H9 (cell line): ENCODE measurements around the gene CHN2. TPM values are rescaled to one million over a fixed set of nuclear protein-coding genes. Genes with fewer than 3 reads are reported as not detected.

Experiments
- DNase-seq: peaks from one replicate; pipeline ENCODE4 v3.0.0-alpha.2; 2017
- H2AFZ ChIP-seq: one replicate; pipeline ENCODE4 v1.6.1; 2013; ENCODE audit warnings: mild to moderate bottlenecking, low read length, control low read depth, moderate library complexity
- H2AK5ac ChIP-seq: 2 replicates; pipeline ENCODE4 v1.6.1; 2013; ENCODE audit warnings: low read length, control low read depth, mixed read lengths; ENCODE audit not compliant: insufficient read length
- H2BK120ac ChIP-seq: one replicate; pipeline ENCODE4 v1.6.1; 2013; ENCODE audit warnings: low read depth, mild to moderate bottlenecking, low read length, control low read depth, inconsistent platforms; ENCODE audit not compliant: poor library complexity, severe bottlenecking
- H2BK12ac ChIP-seq: 2 replicates; pipeline ENCODE4 v1.6.1; 2013; ENCODE audit warnings: low read length, control low read depth, mixed read lengths, low read depth; ENCODE audit not compliant: insufficient read length
- H2BK15ac ChIP-seq: 2 replicates; pipeline ENCODE4 v1.6.1; 2013; ENCODE audit warnings: low read depth, low read length, control low read depth
- H2BK20ac ChIP-seq: one replicate; pipeline ENCODE4 v1.6.1; 2013; ENCODE audit warnings: low read depth, mild to moderate bottlenecking, low read length, control low read depth, inconsistent platforms; ENCODE audit not compliant: poor library complexity, severe bottlenecking
- H2BK5ac ChIP-seq: 2 replicates; pipeline ENCODE4 v1.6.1; 2013; ENCODE audit warnings: low read length, control low read depth, mixed read lengths; ENCODE audit not compliant: insufficient read length
- H3K14ac ChIP-seq: 2 replicates; pipeline ENCODE4 v1.6.1; 2013; ENCODE audit warnings: low read length, control low read depth; ENCODE audit not compliant: insufficient read depth
- H3K18ac ChIP-seq: 2 replicates; pipeline ENCODE4 v1.6.1; 2013; ENCODE audit warnings: low read depth, mild to moderate bottlenecking, mixed read lengths, low read length, control low read depth; ENCODE audit not compliant: insufficient read length
- H3K23ac ChIP-seq: 2 replicates; pipeline ENCODE4 v1.6.1; 2013; ENCODE audit warnings: low read length, control low read depth, mixed read lengths, low read depth; ENCODE audit not compliant: insufficient read length
- H3K23me2 ChIP-seq: 2 replicates; pipeline ENCODE4 v1.6.1; 2013; ENCODE audit warnings: low read depth, mild to moderate bottlenecking, mixed read lengths, low read length, control low read depth; ENCODE audit not compliant: insufficient read length, poor library complexity, severe bottlenecking
- H3K27ac ChIP-seq: 2 replicates; pipeline ENCODE4 v1.5.1; 2013; ENCODE audit warnings: low read length, control low read depth, mixed read lengths, low read depth; ENCODE audit not compliant: insufficient read length
- H3K27me3 ChIP-seq: 2 replicates; pipeline ENCODE4 v1.6.1; 2013; ENCODE audit warnings: low read length, control low read depth, inconsistent platforms; ENCODE audit not compliant: insufficient read depth
- H3K4ac ChIP-seq: 2 replicates; pipeline ENCODE4 v1.6.1; 2013; ENCODE audit warnings: low read depth, mild to moderate bottlenecking, control low read depth, inconsistent platforms, low read length, moderate library complexity
- H3K4me1 ChIP-seq: 2 replicates; pipeline ENCODE4 v1.6.1; 2013; ENCODE audit warnings: low read length, control low read depth, inconsistent platforms; ENCODE audit not compliant: insufficient read depth
- H3K4me2 ChIP-seq: 2 replicates; pipeline ENCODE4 v1.6.1; 2013; ENCODE audit warnings: low read length, control low read depth, mixed read lengths; ENCODE audit not compliant: insufficient read length, insufficient read depth
- H3K56ac ChIP-seq: 2 replicates; pipeline ENCODE4 v1.6.1; 2013; ENCODE audit warnings: low read depth, mild to moderate bottlenecking, mixed read lengths, low read length, control low read depth; ENCODE audit not compliant: insufficient read length
- H3K79me1 ChIP-seq: 2 replicates; pipeline ENCODE4 v1.6.1; 2013; ENCODE audit warnings: low read depth, mild to moderate bottlenecking, moderate library complexity, low read length, control low read depth, inconsistent platforms; ENCODE audit not compliant: insufficient read depth, poor library complexity, severe bottlenecking
- H3K79me2 ChIP-seq: 2 replicates; pipeline ENCODE4 v1.6.1; 2013; ENCODE audit warnings: low read length, control low read depth, inconsistent platforms; ENCODE audit not compliant: insufficient read depth
- H3K9ac ChIP-seq: 2 replicates; pipeline ENCODE4 v1.6.1; 2013; ENCODE audit warnings: low read length, control low read depth, mixed read lengths; ENCODE audit not compliant: insufficient read length; ENCODE audit errors: extremely low read depth
- H3K9me3 ChIP-seq: one replicate; pipeline ENCODE4 v1.6.1; 2013; ENCODE audit warnings: low read depth, low read length, inconsistent platforms; ENCODE audit not compliant: control insufficient read depth
- H3T11ph ChIP-seq: one replicate; pipeline ENCODE4 v1.6.1; 2013; ENCODE audit warnings: mild to moderate bottlenecking, low read length, control low read depth, inconsistent platforms
- H4K20me1 ChIP-seq: one replicate; pipeline ENCODE4 v1.6.1; 2013; ENCODE audit not compliant: control insufficient read depth, insufficient read length, insufficient read depth
- H4K5ac ChIP-seq: 2 replicates; pipeline ENCODE4 v1.6.1; 2013; ENCODE audit warnings: low read depth, mild to moderate bottlenecking, mixed read lengths, low read length, control low read depth; ENCODE audit not compliant: insufficient read length
- H4K8ac ChIP-seq: replicated peaks from 2 replicates; pipeline ENCODE4 v1.6.1; 2013; ENCODE audit warnings: low read length, control low read depth, mixed read lengths, low read depth; ENCODE audit not compliant: insufficient read length
- H4K91ac ChIP-seq: 2 replicates; pipeline ENCODE4 v1.6.1; 2013; ENCODE audit warnings: low read depth, mild to moderate bottlenecking, moderate library complexity, mixed read lengths, low read length, control low read depth; ENCODE audit not compliant: insufficient read length
- H3K27ac Mint-ChIP-seq, 3 experiments: 2 replicates in 2 of 3; 3 replicates in 1 of 3; pipeline ENCODE4 v1.8.0; 2020 to 2021; ENCODE audit warnings: mixed read lengths in 3 of 3, mild to moderate bottlenecking in 1 of 3, moderate library complexity in 1 of 3
- H3K27me3 Mint-ChIP-seq: 2 replicates; pipeline ENCODE4 v1.8.0; 2021; ENCODE audit warnings: low read depth, mild to moderate bottlenecking, moderate library complexity, mixed read lengths
- H3K36me3 Mint-ChIP-seq, 3 experiments: 2 replicates in 2 of 3; 3 replicates in 1 of 3; pipeline ENCODE4 v1.8.0; 2020 to 2021; ENCODE audit warnings: low read depth in 3 of 3, mixed read lengths in 3 of 3; ENCODE audit not compliant: insufficient read depth in 1 of 3
- H3K4me1 Mint-ChIP-seq, 2 experiments: 2 replicates each; pipeline ENCODE4 v1.8.0; 2020; ENCODE audit warnings: mixed read lengths in 2 of 2
- H3K4me3 Mint-ChIP-seq, 2 experiments: 2 replicates in 1 of 2; 3 replicates in 1 of 2; pipeline ENCODE4 v1.8.0; 2020 to 2021; ENCODE audit warnings: mild to moderate bottlenecking in 2 of 2, mixed read lengths in 2 of 2, moderate library complexity in 1 of 2
- H3K9me3 Mint-ChIP-seq, 2 experiments: 2 replicates in 1 of 2; 3 replicates in 1 of 2; pipeline ENCODE4 v1.8.0; 2020; ENCODE audit warnings: mild to moderate bottlenecking in 2 of 2, mixed read lengths in 2 of 2, moderate library complexity in 1 of 2
- WGBS: extraction: QIAGEN DNeasy Blood & Tissue Kit; methylation state at CpG from one replicate; pipeline ENCODE4 v1.1.7; 2013; ENCODE audit warnings: missing lambda C conversion rate, low lambda C conversion rate, mixed read lengths; ENCODE audit not compliant: insufficient read length; ENCODE audit errors: extremely low coverage; 5-methylcytosine and 5-hydroxymethylcytosine counted together
- total RNA-seq: library from RNA; stranded (reverse); gene quantifications from 2 replicates; pipeline ENCODE4 v1.2.1, GENCODE V29; 2021
- TF ChIP-seq, protein P1 (sequence below): fragments of 200-600 bp; sonication (generic); conservative IDR thresholded peaks from 3 replicates; pipeline ENCODE4 v1.8.0; 2021; ENCODE audit warnings: antibody characterized with exemption, mild to moderate bottlenecking

The CHN2 gene
- total RNA-seq, 1 experiment from 2014 or later: 3.3 TPM

DNA sequence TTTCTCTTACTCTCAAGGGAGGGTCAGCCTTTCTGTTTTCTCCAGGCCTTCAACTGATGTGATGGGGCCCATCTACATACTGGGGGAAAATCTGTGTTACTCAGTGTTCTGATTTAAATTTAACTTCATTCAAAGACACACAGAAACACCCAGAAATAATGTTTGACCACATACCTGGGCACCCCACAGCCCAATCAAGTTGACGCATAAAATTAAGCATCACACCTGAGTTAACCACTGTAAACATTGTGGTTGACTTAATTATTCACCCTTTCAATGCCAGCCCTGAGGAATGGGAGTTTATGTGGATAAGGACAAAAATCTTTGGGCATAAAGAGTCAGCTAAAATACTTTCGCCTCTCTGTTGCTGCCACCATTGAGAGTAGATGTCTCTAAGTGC, 10.0 kb upstream of the CHN2 start:
- H3T11ph ChIP-seq: no peak overlapping the region
- no peaks in the 10 kb centered on the region for H3K23me2 ChIP-seq
- WGBS: no CpG with 5 or more reads among the region's 2 CpGs
- no peak for DNase-seq
- no peaks in the 10 kb centered on the region for H3K27me3 ChIP-seq
- H3K36me3 Mint-ChIP-seq: no peaks in the 10 kb centered on the region
- H3K9ac ChIP-seq: no peak overlapping the region
- H4K20me1 ChIP-seq: no peaks in the 10 kb centered on the region
- H3K4me1 Mint-ChIP-seq: peaks cover 11 to 17% of the 10 kb centered on the region in 2 experiments
- H2BK120ac ChIP-seq: no peak overlapping the region
- no peaks in the 10 kb centered on the region for H3K79me2 ChIP-seq
- H3K27ac Mint-ChIP-seq: no peak overlapping the region
- no peak overlapping the region for H2AFZ ChIP-seq
- no peak overlapping the region for H2AK5ac ChIP-seq
- no peak overlapping the region for H4K91ac ChIP-seq
- no peak overlapping the region for H3K4me3 Mint-ChIP-seq
- H3K27me3 Mint-ChIP-seq: peaks cover 3% of the 10 kb centered on the region
- H4K5ac ChIP-seq: no peak overlapping the region
- no peaks in the 10 kb centered on the region for H3K4me1 ChIP-seq
- TF ChIP-seq, protein P1, sequence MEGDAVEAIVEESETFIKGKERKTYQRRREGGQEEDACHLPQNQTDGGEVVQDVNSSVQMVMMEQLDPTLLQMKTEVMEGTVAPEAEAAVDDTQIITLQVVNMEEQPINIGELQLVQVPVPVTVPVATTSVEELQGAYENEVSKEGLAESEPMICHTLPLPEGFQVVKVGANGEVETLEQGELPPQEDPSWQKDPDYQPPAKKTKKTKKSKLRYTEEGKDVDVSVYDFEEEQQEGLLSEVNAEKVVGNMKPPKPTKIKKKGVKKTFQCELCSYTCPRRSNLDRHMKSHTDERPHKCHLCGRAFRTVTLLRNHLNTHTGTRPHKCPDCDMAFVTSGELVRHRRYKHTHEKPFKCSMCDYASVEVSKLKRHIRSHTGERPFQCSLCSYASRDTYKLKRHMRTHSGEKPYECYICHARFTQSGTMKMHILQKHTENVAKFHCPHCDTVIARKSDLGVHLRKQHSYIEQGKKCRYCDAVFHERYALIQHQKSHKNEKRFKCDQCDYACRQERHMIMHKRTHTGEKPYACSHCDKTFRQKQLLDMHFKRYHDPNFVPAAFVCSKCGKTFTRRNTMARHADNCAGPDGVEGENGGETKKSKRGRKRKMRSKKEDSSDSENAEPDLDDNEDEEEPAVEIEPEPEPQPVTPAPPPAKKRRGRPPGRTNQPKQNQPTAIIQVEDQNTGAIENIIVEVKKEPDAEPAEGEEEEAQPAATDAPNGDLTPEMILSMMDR: no peak
- H3K79me1 ChIP-seq: no peaks in the 10 kb centered on the region
- H3K27ac ChIP-seq: no peak overlapping the region
- no peak overlapping the region for H3K18ac ChIP-seq
- H3K56ac ChIP-seq: no peak overlapping the region
- no peak overlapping the region for H2BK5ac ChIP-seq
- no peak overlapping the region for H3K4me2 ChIP-seq
- no peak overlapping the region for H2BK15ac ChIP-seq
- H2BK20ac ChIP-seq: no peak overlapping the region
- no peak overlapping the region for H4K8ac ChIP-seq
- no peak overlapping the region for H3K14ac ChIP-seq
- H3K4ac ChIP-seq: no peak overlapping the region
- no peaks in the 10 kb centered on the region for H3K9me3 ChIP-seq
- H3K9me3 Mint-ChIP-seq: no peaks in the 10 kb centered on the region
- no peak overlapping the region for H3K23ac ChIP-seq
- no peak overlapping the region for H2BK12ac ChIP-seq
